Mesendoderm (in vitro differentiated cells): ENCODE results near the gene ARHGAP19.

Source experiments
- DNase-seq: peaks from one replicate; pipeline ENCODE4 v3.0.0; 2013
- H2AK5ac ChIP-seq: 2 replicates; pipeline ENCODE4 v1.6.1; 2013; ENCODE audit warnings: low read length, inconsistent platforms
- H2BK120ac ChIP-seq: 2 replicates; pipeline ENCODE4 v1.6.1; 2013; ENCODE audit warnings: low read depth, mild to moderate bottlenecking, low read length, moderate library complexity, mixed read lengths
- H2BK15ac ChIP-seq: replicated peaks from 2 replicates; pipeline ENCODE4 v1.6.1; 2013; ENCODE audit warnings: low read depth, mild to moderate bottlenecking, moderate library complexity
- H2BK5ac ChIP-seq: 2 replicates; pipeline ENCODE4 v1.6.1; 2013; ENCODE audit warnings: low read length, inconsistent platforms
- H3K18ac ChIP-seq: 2 replicates; pipeline ENCODE4 v1.6.1; 2013; ENCODE audit warnings: mild to moderate bottlenecking, low read length, mixed read lengths
- H3K23ac ChIP-seq: one replicate; pipeline ENCODE4 v1.6.1; 2013; ENCODE audit warnings: low read length
- H3K27ac ChIP-seq: 2 replicates; pipeline ENCODE4 v1.5.1; 2013; ENCODE audit warnings: low read depth, mild to moderate bottlenecking, inconsistent platforms, low read length, moderate library complexity
- H3K27me3 ChIP-seq: 2 replicates; pipeline ENCODE4 v1.6.1; 2013; ENCODE audit warnings: low read length, control low read depth, mild to moderate bottlenecking, inconsistent platforms; ENCODE audit not compliant: insufficient read depth, poor library complexity
- H3K36me3 ChIP-seq: 2 replicates; pipeline ENCODE4 v1.6.1; 2013; ENCODE audit warnings: low read length, inconsistent platforms; ENCODE audit not compliant: control insufficient read depth, insufficient read depth
- H3K4ac ChIP-seq: one replicate; pipeline ENCODE4 v1.6.1; 2013; ENCODE audit warnings: low read depth, mild to moderate bottlenecking, low read length, moderate library complexity
- H3K4me1 ChIP-seq: 2 replicates; pipeline ENCODE4 v1.6.1; 2013; ENCODE audit warnings: low read depth, low read length, inconsistent platforms; ENCODE audit not compliant: control insufficient read depth
- H3K4me2 ChIP-seq: 2 replicates; pipeline ENCODE4 v1.6.1; 2013; ENCODE audit warnings: low read length
- H3K4me3 ChIP-seq: 2 replicates; pipeline ENCODE4 v1.5.1; 2013; ENCODE audit warnings: mild to moderate bottlenecking, low read length
- H3K56ac ChIP-seq: one replicate; pipeline ENCODE4 v1.6.1; 2013; ENCODE audit warnings: low read length
- H3K79me1 ChIP-seq: 2 replicates; pipeline ENCODE4 v1.6.1; 2013; ENCODE audit warnings: low read length, inconsistent platforms
- H3K79me2 ChIP-seq: 2 replicates; pipeline ENCODE4 v1.6.1; 2013; ENCODE audit warnings: mild to moderate bottlenecking, low read length; ENCODE audit not compliant: control insufficient read depth, insufficient read depth
- H3K9ac ChIP-seq: 2 replicates; pipeline ENCODE4 v1.6.1; 2013; ENCODE audit warnings: low read length, inconsistent platforms
- H4K5ac ChIP-seq: one replicate; pipeline ENCODE4 v1.6.1; 2013; ENCODE audit warnings: low read length
- H4K8ac ChIP-seq: one replicate; pipeline ENCODE4 v1.6.1; 2013; ENCODE audit warnings: low read depth, mild to moderate bottlenecking, control low read depth, low read length, moderate library complexity
- WGBS: extraction: QIAGEN DNeasy Blood & Tissue Kit; methylation state at CpG from one replicate; pipeline ENCODE4 v1.1.7; 2013; ENCODE audit warnings: low lambda C conversion rate, missing lambda C conversion rate; ENCODE audit not compliant: insufficient coverage; ENCODE audit errors: extremely low coverage; 5-methylcytosine and 5-hydroxymethylcytosine counted together

ARHGAP19 gene

DNA sequence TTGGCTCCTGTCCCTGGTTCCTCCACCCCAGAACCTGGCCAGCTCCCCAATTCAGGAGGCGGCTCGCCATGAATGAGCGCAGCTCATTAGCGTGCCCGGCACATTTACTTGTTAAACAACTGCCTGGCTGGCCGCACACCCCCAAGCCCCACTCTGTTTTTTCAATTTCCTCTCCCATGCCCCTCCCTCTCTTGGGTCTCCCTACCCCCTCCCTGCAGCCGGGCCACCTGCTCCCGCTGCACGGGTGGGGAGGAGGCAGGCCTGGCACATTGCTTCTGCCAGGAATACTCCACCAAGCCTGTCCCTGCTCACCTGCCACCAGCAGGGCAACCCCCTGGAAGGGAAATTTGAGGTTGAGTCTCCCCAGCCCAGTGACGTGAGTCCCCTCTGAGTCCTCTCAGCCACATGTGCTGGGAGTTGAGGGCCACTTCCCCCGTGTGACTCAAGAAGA lies 104.2 kb downstream of the ARHGAP19 start:
- no peak overlapping the region for H3K27ac ChIP-seq
- DNase-seq = no peak
- H4K5ac ChIP-seq = no peak overlapping the region
- no peak overlapping the region for H3K4me3 ChIP-seq
- no peak overlapping the region for H2BK120ac ChIP-seq
- no CpG with 5 or more reads among the region's 11 CpGs for WGBS
- H2AK5ac ChIP-seq = no peak overlapping the region
- H3K79me1 ChIP-seq = no peaks in the 10 kb centered on the region
- no peak overlapping the region for H3K4me2 ChIP-seq
- no peak overlapping the region for H2BK15ac ChIP-seq
- H4K8ac ChIP-seq = no peak overlapping the region
- H3K56ac ChIP-seq = no peak overlapping the region
- no peak overlapping the region for H3K23ac ChIP-seq
- no peak overlapping the region for H3K18ac ChIP-seq
- no peaks in the 10 kb centered on the region for H3K36me3 ChIP-seq
- H3K4me1 ChIP-seq = no peaks in the 10 kb centered on the region
- H3K79me2 ChIP-seq = no peaks in the 10 kb centered on the region
- no peak overlapping the region for H3K4ac ChIP-seq
- no peak overlapping the region for H2BK5ac ChIP-seq
- peaks cover 24% of the 10 kb centered on the region for H3K27me3 ChIP-seq
- no peak overlapping the region for H3K9ac ChIP-seq

DNA sequence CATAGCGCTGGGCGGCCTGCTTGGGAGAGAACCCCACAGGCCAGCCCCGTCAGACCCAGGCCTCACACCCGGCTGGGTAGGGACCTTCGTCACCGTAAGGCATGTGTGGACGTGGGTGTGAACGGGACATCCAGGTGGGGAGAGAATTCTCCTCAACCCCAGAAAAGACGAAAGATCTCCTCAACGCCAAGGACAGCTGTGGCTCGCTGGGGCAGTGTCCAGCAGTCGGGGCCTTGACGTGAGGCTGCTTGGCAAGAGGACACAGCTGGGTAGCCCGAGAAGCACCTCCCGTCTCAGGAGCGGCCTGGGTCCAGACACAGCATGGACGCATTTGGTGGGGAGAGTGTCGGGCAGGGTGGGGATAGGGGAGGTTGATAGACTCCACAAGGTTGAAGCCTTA lies 105.5 kb downstream of the ARHGAP19 start:
- no peak overlapping the region for H3K4ac ChIP-seq
- no CpG with 5 or more reads among the region's 18 CpGs for WGBS

GRCh38 chr10:97185326-97186058 lies 106.9 kb downstream of the ARHGAP19 start, which contains the start of gene SLIT1:
TSS of gene SLIT1 (minus strand) at chr10:97185959. CDS start at chr10:97185674, 285 bp downstream.
- Histone ChIP-seq H3K23ac (no peak within 1 kb of the TSS), H3K4me2 (peak within 1 kb of the TSS; percentile 45), H3K4ac (no peak within 1 kb of the TSS), H3K18ac (no peak within 1 kb of the TSS), H2BK5ac (no peak within 1 kb of the TSS), H3K56ac (peak within 1 kb of the TSS; percentile 49), H3K27me3 (peaks cover 24% of the 10 kb centered on the region), H3K4me3 (no peak within 1 kb of the TSS), H3K27ac (no peak within 1 kb of the TSS), H2BK15ac (no peak within 1 kb of the TSS), H3K79me1 (no peaks in the 10 kb centered on the region), H3K4me1 (no peaks in the 10 kb centered on the region), H3K9ac (peak within 1 kb of the TSS; percentile 24), H3K79me2 (no peaks in the 10 kb centered on the region), H4K5ac (no peak within 1 kb of the TSS), H3K36me3 (no peaks in the 10 kb centered on the region), H2AK5ac (no peak within 1 kb of the TSS), H4K8ac (no peak within 1 kb of the TSS), H2BK120ac (no peak within 1 kb of the TSS)
- DNase-seq = peak; percentile 40
- no CpG with 5 or more reads among the region's 74 CpGs for WGBS

More for the DNA sequence above, 105.5 kb downstream of the ARHGAP19 start:
- no peak overlapping the region for H3K23ac ChIP-seq
- H2BK15ac ChIP-seq = no peak overlapping the region
- no peak overlapping the region for H4K5ac ChIP-seq
- no peak overlapping the region for H3K27ac ChIP-seq
- no peak overlapping the region for H3K18ac ChIP-seq
- H2AK5ac ChIP-seq = no peak overlapping the region
- no peaks in the 10 kb centered on the region for H3K36me3 ChIP-seq
- H3K79me2 ChIP-seq = no peaks in the 10 kb centered on the region
- H3K56ac ChIP-seq = no peak overlapping the region
- H3K4me1 ChIP-seq = no peaks in the 10 kb centered on the region
- H3K4me2 ChIP-seq = no peak overlapping the region
- no peak overlapping the region for H3K9ac ChIP-seq
- H3K4me3 ChIP-seq = no peak overlapping the region
- no peak for DNase-seq
- H2BK5ac ChIP-seq = no peak overlapping the region
- H3K27me3 ChIP-seq = peaks cover 24% of the 10 kb centered on the region
- no peak overlapping the region for H4K8ac ChIP-seq
- H2BK120ac ChIP-seq = no peak overlapping the region
- H3K79me1 ChIP-seq = no peaks in the 10 kb centered on the region

DNA sequence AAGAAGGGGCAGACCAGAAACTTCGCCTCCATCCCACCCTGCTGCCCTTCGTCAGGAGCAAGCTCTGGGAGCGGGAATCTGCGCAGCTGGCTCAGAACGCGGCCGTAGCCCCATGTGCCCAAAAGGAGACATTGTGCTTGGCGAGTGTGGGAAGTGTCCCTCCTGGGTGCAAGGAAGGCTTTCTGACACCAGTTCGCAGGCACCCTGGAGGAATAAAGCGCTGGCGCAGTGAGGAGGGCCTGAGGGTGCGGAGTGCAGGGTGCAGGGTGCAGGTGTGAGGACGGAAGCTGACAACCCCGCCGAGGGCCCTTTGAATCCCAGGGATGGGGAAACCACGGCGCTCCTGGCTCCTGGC lies 107.5 kb downstream of the ARHGAP19 start:
- Histone ChIP-seq H3K18ac (no peak overlapping the region), H3K9ac (no peak overlapping the region), H3K56ac (no peak overlapping the region), H3K79me2 (no peaks in the 10 kb centered on the region), H3K79me1 (no peaks in the 10 kb centered on the region), H4K8ac (no peak overlapping the region), H2AK5ac (no peak overlapping the region), H3K4me1 (peaks cover 2% of the 10 kb centered on the region), H3K4ac (no peak overlapping the region), H3K4me3 (no peak overlapping the region), H2BK120ac (no peak overlapping the region), H3K27ac (no peak overlapping the region), H3K27me3 (peaks cover 24% of the 10 kb centered on the region), H4K5ac (no peak overlapping the region), H2BK5ac (no peak overlapping the region), H2BK15ac (no peak overlapping the region), H3K4me2 (no peak overlapping the region), H3K23ac (no peak overlapping the region), H3K36me3 (no peaks in the 10 kb centered on the region)
- no peak for DNase-seq
- no CpG with 5 or more reads among the region's 17 CpGs for WGBS

DNA sequence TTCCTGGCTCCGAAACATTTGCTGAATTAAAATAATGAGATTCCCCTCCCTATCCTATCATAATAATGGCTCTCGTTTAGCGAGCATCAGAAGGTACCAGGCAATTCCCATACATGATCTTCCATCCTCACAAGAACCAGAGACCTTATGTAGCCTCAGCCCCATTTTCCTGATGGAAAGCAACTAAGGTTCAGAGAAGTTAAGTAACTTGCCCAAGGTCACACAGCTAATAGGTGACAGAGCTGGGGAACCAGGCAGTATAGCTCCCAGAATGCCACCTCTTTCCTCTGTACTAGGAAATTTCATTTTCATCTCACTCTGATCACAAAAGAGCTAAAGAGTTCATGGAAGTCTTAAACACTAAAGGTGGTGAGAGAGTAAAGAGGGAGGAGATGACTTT lies 109.1 kb downstream of the ARHGAP19 start:
- Histone ChIP-seq H3K18ac (no peak overlapping the region), H4K8ac (no peak overlapping the region), H3K4me3 (no peak overlapping the region), H3K27me3 (peaks cover 24% of the 10 kb centered on the region), H3K9ac (no peak overlapping the region), H3K79me2 (no peaks in the 10 kb centered on the region), H3K23ac (no peak overlapping the region), H3K4me2 (no peak overlapping the region), H3K27ac (no peak overlapping the region), H4K5ac (no peak overlapping the region), H2BK15ac (no peak overlapping the region), H2AK5ac (no peak overlapping the region), H3K56ac (no peak overlapping the region), H2BK5ac (no peak overlapping the region), H3K4me1 (peaks cover 4% of the 10 kb centered on the region), H3K4ac (no peak overlapping the region), H3K79me1 (no peaks in the 10 kb centered on the region), H3K36me3 (no peaks in the 10 kb centered on the region), H2BK120ac (no peak overlapping the region)
- WGBS = no CpG with 5 or more reads among the region's 3 CpGs
- no peak for DNase-seq
